ENCODE data around the gene ZC3H15. TPM values are rescaled to one million over a fixed set of nuclear protein-coding genes. Genes with fewer than 3 reads are reported as not detected.
A peak's percentile ranks its signal among the peaks of the same experiment; 100 is the strongest.

Gene ZC3H15
- total RNA-seq, 1 experiment from 2014 or later = 98.1 TPM

- no peaks in the 10 kb centered on the region for H3K27me3 Mint-ChIP-seq (ENCODE audit: insufficient read depth, unreplicated experiment)
- intact Hi-C loops (cut with micrococcal nuclease; ENCODE audit: unreplicated experiment) = no loop called here
- no peak for TF ChIP-seq CTCF (IDR thresholded peaks at IDR 0.05; ENCODE audit: insufficient read depth in 1 of 2, low read depth in 1 of 2, low read length in 1 of 2, severe bottlenecking in 1 of 2, unreplicated experiment in 1 of 2)
- peaks cover 11% of the 10 kb centered on the region for H3K4me1 Mint-ChIP-seq (ENCODE audit: low read depth, unreplicated experiment)
- H3K4me3 Mint-ChIP-seq (ENCODE audit: unreplicated experiment) = no peak overlapping the region
- Histone ChIP-seq H3K9me3 (no peaks in the 10 kb centered on the region), H3K4me3 (ENCODE audit: low read depth, low read length) (no peak overlapping the region), H3K36me3 (ENCODE audit: control insufficient read depth, insufficient read depth, low read length) (no peaks in the 10 kb centered on the region), H3K4me1 (peaks cover 44% of the 10 kb centered on the region), H3K27me3 (replicated peaks; ENCODE audit: control insufficient read depth, insufficient read depth, low read length) (no peaks in the 10 kb centered on the region)
- H3K27ac Mint-ChIP-seq (ENCODE audit: unreplicated experiment) = peak overlapping the region; percentile 69
- no peak for DNase-seq
- H3K36me3 Mint-ChIP-seq (ENCODE audit: insufficient read depth, unreplicated experiment) = no peaks in the 10 kb centered on the region
- ChIA-PET POLR2A (no interaction called here), CTCF (interaction anchor here (0.6 kb wide), 1 partner anchor 478 kb away, joined by 3 read pairs; no protein-coding TSS in a partner anchor)
- H3K9me3 Mint-ChIP-seq (ENCODE audit: unreplicated experiment) = peaks cover 9% of the 10 kb centered on the region
- BruUV-seq (replicated peaks) = no TSS peak
Measured at GRCh38 chr2:186542002-186542401, 55.9 kb downstream of the ZC3H15 start.

GRCh38 chr2:186543561-186544131 lies 57.6 kb downstream of the ZC3H15 start:
- H3K4me3 Mint-ChIP-seq (ENCODE audit: unreplicated experiment) = no peak overlapping the region
- no peak for DNase-seq
- H3K36me3 Mint-ChIP-seq (ENCODE audit: insufficient read depth, unreplicated experiment) = no peaks in the 10 kb centered on the region
- H3K27me3 Mint-ChIP-seq (ENCODE audit: insufficient read depth, unreplicated experiment) = no peaks in the 10 kb centered on the region
- H3K36me3 ChIP-seq (ENCODE audit: control insufficient read depth, insufficient read depth, low read length) = no peaks in the 10 kb centered on the region
- BruUV-seq (replicated peaks) = no TSS peak
- ChIA-PET CTCF (no interaction called here), POLR2A (no interaction called here)
- TF ChIP-seq CTCF (IDR thresholded peaks at IDR 0.05; ENCODE audit: insufficient read depth in 1 of 2, low read depth in 1 of 2, low read length in 1 of 2, severe bottlenecking in 1 of 2, unreplicated experiment in 1 of 2) = no peak
- no peaks in the 10 kb centered on the region for H3K27me3 ChIP-seq (replicated peaks; ENCODE audit: control insufficient read depth, insufficient read depth, low read length)
- H3K9me3 ChIP-seq = no peaks in the 10 kb centered on the region
- H3K9me3 Mint-ChIP-seq (ENCODE audit: unreplicated experiment) = peaks cover under 1% of the 10 kb centered on the region
- H3K4me3 ChIP-seq (ENCODE audit: low read depth, low read length) = no peak overlapping the region
- intact Hi-C loops (cut with micrococcal nuclease; ENCODE audit: unreplicated experiment) = loop anchor here (1.0 to 2.0 kb wide), 2 partner anchors 10 to 27 kb away; no protein-coding TSS in a partner anchor
- peaks cover 11% of the 10 kb centered on the region for H3K4me1 Mint-ChIP-seq (ENCODE audit: low read depth, unreplicated experiment)
- peaks cover 45% of the 10 kb centered on the region for H3K4me1 ChIP-seq
- no peak overlapping the region for H3K27ac Mint-ChIP-seq (ENCODE audit: unreplicated experiment)

GRCh38 chr2:186544255-186544675 lies 58.2 kb downstream of the ZC3H15 start:
- H3K36me3 ChIP-seq (ENCODE audit: control insufficient read depth, insufficient read depth, low read length) = no peaks in the 10 kb centered on the region
- Mint-ChIP-seq H3K27me3 (ENCODE audit: insufficient read depth, unreplicated experiment) (no peaks in the 10 kb centered on the region), H3K9me3 (ENCODE audit: unreplicated experiment) (no peaks in the 10 kb centered on the region), H3K4me1 (ENCODE audit: low read depth, unreplicated experiment) (peaks cover 11% of the 10 kb centered on the region), H3K4me3 (ENCODE audit: unreplicated experiment) (peak overlapping the region; percentile 3), H3K27ac (ENCODE audit: unreplicated experiment) (no peak overlapping the region), H3K36me3 (ENCODE audit: insufficient read depth, unreplicated experiment) (no peaks in the 10 kb centered on the region)
- ChIA-PET CTCF (no interaction called here), POLR2A (no interaction called here)
- TF ChIP-seq CTCF (IDR thresholded peaks at IDR 0.05; ENCODE audit: insufficient read depth in 1 of 2, low read depth in 1 of 2, low read length in 1 of 2, severe bottlenecking in 1 of 2, unreplicated experiment in 1 of 2) = no peak
- no peak overlapping the region for H3K4me3 ChIP-seq (ENCODE audit: low read depth, low read length)
- H3K4me1 ChIP-seq = peaks cover 45% of the 10 kb centered on the region
- no peaks in the 10 kb centered on the region for H3K9me3 ChIP-seq
- intact Hi-C loops (cut with micrococcal nuclease; ENCODE audit: unreplicated experiment) = loop anchor here (1.0 to 2.0 kb wide), 2 partner anchors 11 to 27 kb away; no protein-coding TSS in a partner anchor
- no TSS peak for BruUV-seq (replicated peaks)
- no peaks in the 10 kb centered on the region for H3K27me3 ChIP-seq (replicated peaks; ENCODE audit: control insufficient read depth, insufficient read depth, low read length)
- no peak for DNase-seq
